Keratinocyte (primary cell): ENCODE results near the gene ACTN3. TPM values are rescaled to one million over a fixed set of nuclear protein-coding genes. Genes with fewer than 3 reads are reported as not detected.
"Not testable (repeated sequence)": the region's sequence is repeated elsewhere in the genome, so short reads cannot be mapped to it uniquely, and the experiment has no call there.

ENCODE experiments used
- DNase-seq: peaks from one replicate; pipeline ENCODE4 v3.0.0-alpha.2; 2011; ENCODE audit warnings: low read depth, missing footprints, low spot score
- FAIRE-seq: peaks from 2 replicates; lab custom pipeline; 2011; peaks lifted over from hg19 to GRCh38; lab: Jason Lieb, UNC
- H2AFZ ChIP-seq: 2 replicates; pipeline ENCODE4 v1.6.0; 2012; ENCODE audit warnings: low read length, control low read depth, inconsistent platforms; ENCODE audit not compliant: control insufficient read depth
- H3K27ac ChIP-seq: 2 replicates; pipeline ENCODE4 v1.5.1; 2011; ENCODE audit warnings: low read length; ENCODE audit not compliant: control insufficient read depth, insufficient read depth
- H3K27me3 ChIP-seq: 3 replicates; pipeline ENCODE4 v1.6.0; 2011; ENCODE audit warnings: low read length; ENCODE audit not compliant: control insufficient read depth, insufficient read depth; ENCODE audit errors: extremely low read depth
- H3K36me3 ChIP-seq, 2 experiments: 2 replicates in 1 of 2; 3 replicates in 1 of 2; pipeline ENCODE4 v1.5.1; 2011; ENCODE audit warnings: low read length in 2 of 2, mild to moderate bottlenecking in 1 of 2; ENCODE audit not compliant: control insufficient read depth in 2 of 2, insufficient read depth in 2 of 2; ENCODE audit errors: extremely low read depth in 1 of 2
- H3K4me1 ChIP-seq: 3 replicates; pipeline ENCODE4 v1.5.1; 2011; ENCODE audit warnings: low read length; ENCODE audit not compliant: control insufficient read depth, insufficient read depth; ENCODE audit errors: extremely low read depth
- H3K4me2 ChIP-seq: 3 replicates; pipeline ENCODE4 v1.6.0; 2011; ENCODE audit warnings: low read depth, low read length; ENCODE audit not compliant: control insufficient read depth, insufficient read depth; ENCODE audit errors: extremely low read depth
- H3K4me3 ChIP-seq, 3 experiments: fragments of 200-600 bp in 1 of 3; sonication (generic) in 1 of 3; 2 replicates in 2 of 3; 3 replicates in 1 of 3; pipeline ENCODE4 v1.5.1; 2011 to 2016; ENCODE audit warnings: low read length in 3 of 3, mild to moderate bottlenecking in 3 of 3, control low read depth in 2 of 3, inconsistent platforms in 1 of 3, low read depth in 1 of 3, mixed read lengths in 1 of 3, mixed run types in 1 of 3, moderate library complexity in 1 of 3; ENCODE audit not compliant: control insufficient read depth in 2 of 3, insufficient read depth in 2 of 3; ENCODE audit errors: extremely low read depth in 1 of 3
- H3K79me2 ChIP-seq: 2 replicates; pipeline ENCODE4 v1.6.0; 2012; ENCODE audit warnings: low read length; ENCODE audit not compliant: control insufficient read depth, insufficient read depth
- H3K9ac ChIP-seq: 3 replicates; pipeline ENCODE4 v1.6.0; 2011; ENCODE audit warnings: low read length; ENCODE audit not compliant: control insufficient read depth, insufficient read depth; ENCODE audit errors: extremely low read depth
- H3K9me1 ChIP-seq: 3 replicates; pipeline ENCODE4 v1.6.0; 2011; ENCODE audit warnings: low read length; ENCODE audit not compliant: control insufficient read depth, insufficient read depth; ENCODE audit errors: extremely low read depth
- H3K9me3 ChIP-seq: 2 replicates; pipeline ENCODE4 v1.5.1; 2012; ENCODE audit warnings: low read depth, low read length; ENCODE audit not compliant: control insufficient read depth
- H4K20me1 ChIP-seq: 3 replicates; pipeline ENCODE4 v1.6.0; 2011; ENCODE audit warnings: low read length; ENCODE audit not compliant: control insufficient read depth, insufficient read depth; ENCODE audit errors: extremely low read depth
- EZH2 ChIP-seq: IDR thresholded peaks from one replicate; pipeline ENCODE4 v1.6.1; 2012; ENCODE audit warnings: inconsistent platforms, mild to moderate bottlenecking, low read length, moderate library complexity
- dilution Hi-C: fragments of 300-500 bp; cut with MboI; formaldehyde crosslinking; loops from one replicate; pipeline ENCODE4 v1.7.0; 2020; ENCODE audit warnings: low sequenced_read_pairs; ENCODE audit not compliant: extremely low pct_ligation_motif_present
- polyA plus RNA-seq, 5 experiments: library from polyadenylated mRNA; depleted of rRNA in 3 of 5; stranded (reverse) in 3 of 5; stranded (forward) in 1 of 5; unstranded in 1 of 5; fragments of >200 nt; gene quantifications; 1 replicate in 1 of 5; 2 replicates in 3 of 5; 3 replicates in 1 of 5; pipeline versions ENCODE4 v1.2.1 to v1.2.3, GENCODE V29; 2011 to 2012; ENCODE audit warnings: missing spikeins in 2 of 5, low read depth in 1 of 5, low replicate concordance in 1 of 5
- TF ChIP-seq, protein P1 (sequence below), 3 experiments: IDR thresholded peaks in 1 of 3; conservative IDR thresholded peaks in 1 of 3; optimal IDR thresholded peaks in 1 of 3; 2 replicates in 2 of 3; 3 replicates in 1 of 3; pipeline versions ENCODE3 to v1.5.1; 2011; ENCODE audit warnings: low read length in 3 of 3, mild to moderate bottlenecking in 3 of 3, moderate library complexity in 2 of 3, control low read depth in 1 of 3, inconsistent platforms in 1 of 3; ENCODE audit not compliant: insufficient read depth in 2 of 3; ENCODE audit errors: extremely low read depth in 1 of 3

Gene ACTN3
- polyA plus RNA-seq, 1 donor (not counting 4 experiments of a cell fraction or from before 2014, with no cell fraction given), result not detected

DNA sequence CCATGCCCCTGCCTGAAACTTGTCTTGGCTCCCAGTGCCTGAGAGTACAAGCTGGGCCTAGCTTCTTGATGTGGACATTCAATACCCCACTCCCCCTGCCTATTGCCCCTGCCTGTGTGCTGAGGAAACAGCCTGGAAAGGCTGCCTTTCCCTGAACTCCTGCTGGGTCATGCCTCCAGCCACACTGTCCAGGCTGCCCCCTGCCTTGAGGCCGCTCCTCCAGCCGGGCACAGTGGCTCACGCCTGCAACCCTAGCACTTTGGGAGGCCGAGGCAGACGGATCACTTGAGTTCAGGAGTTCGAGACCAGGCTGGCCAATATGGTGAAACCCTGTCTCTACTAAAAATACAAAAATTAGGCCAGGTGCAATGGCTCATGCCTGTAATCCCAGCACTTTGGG lies 56.4 kb downstream of the ACTN3 start:
- Histone ChIP-seq H2AFZ (no peak overlapping the region), H3K4me3 (no peak overlapping the region), H3K4me1 (peaks cover 14% of the 10 kb centered on the region), H3K36me3 (peaks cover 11 to 30% of the 10 kb centered on the region in 2 experiments), H3K9me1 (no peaks in the 10 kb centered on the region), H3K79me2 (no peaks in the 10 kb centered on the region), H3K9ac (no peak overlapping the region), H3K9me3 (no peaks in the 10 kb centered on the region), H3K27me3 (no peaks in the 10 kb centered on the region), H4K20me1 (no peaks in the 10 kb centered on the region), H3K4me2 (no peak overlapping the region), H3K27ac (no peak overlapping the region)
- DNase-seq, result no peak
- no peak for FAIRE-seq
- TF ChIP-seq, protein P1, sequence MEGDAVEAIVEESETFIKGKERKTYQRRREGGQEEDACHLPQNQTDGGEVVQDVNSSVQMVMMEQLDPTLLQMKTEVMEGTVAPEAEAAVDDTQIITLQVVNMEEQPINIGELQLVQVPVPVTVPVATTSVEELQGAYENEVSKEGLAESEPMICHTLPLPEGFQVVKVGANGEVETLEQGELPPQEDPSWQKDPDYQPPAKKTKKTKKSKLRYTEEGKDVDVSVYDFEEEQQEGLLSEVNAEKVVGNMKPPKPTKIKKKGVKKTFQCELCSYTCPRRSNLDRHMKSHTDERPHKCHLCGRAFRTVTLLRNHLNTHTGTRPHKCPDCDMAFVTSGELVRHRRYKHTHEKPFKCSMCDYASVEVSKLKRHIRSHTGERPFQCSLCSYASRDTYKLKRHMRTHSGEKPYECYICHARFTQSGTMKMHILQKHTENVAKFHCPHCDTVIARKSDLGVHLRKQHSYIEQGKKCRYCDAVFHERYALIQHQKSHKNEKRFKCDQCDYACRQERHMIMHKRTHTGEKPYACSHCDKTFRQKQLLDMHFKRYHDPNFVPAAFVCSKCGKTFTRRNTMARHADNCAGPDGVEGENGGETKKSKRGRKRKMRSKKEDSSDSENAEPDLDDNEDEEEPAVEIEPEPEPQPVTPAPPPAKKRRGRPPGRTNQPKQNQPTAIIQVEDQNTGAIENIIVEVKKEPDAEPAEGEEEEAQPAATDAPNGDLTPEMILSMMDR (optimal IDR thresholded peaks at IDR 0.05 in 1 of 3, IDR thresholded peaks at IDR 0.05 in 1 of 3, conservative IDR thresholded peaks at IDR 0.05 in 1 of 3; ENCODE audit: extremely low read depth in 1 of 3, insufficient read depth in 2 of 3, low read length in 3 of 3), result no peak
- TF ChIP-seq EZH2, result no peak
- dilution Hi-C loops, result no loop called here

DNA sequence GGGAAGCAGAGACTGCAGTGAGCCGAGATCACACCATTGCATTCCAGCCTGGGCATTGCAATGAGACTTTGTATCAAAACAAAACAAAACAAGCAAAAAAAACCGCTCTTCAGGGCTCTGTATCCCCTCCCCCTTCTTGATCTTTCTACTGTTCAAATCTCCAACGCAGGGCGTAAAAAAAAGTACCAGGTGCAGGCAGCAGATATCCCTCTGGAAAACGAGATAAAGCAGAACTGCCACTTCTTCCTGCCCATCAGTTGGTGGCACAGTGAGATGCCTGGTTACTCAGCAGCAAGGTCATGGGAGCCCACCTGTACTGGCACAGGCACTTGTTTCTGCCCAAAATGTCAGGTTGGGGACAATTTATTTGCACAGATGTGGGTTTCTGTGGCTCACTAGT lies 57.5 kb downstream of the ACTN3 start:
- TF ChIP-seq, protein P1 (optimal IDR thresholded peaks at IDR 0.05 in 1 of 3, IDR thresholded peaks at IDR 0.05 in 1 of 3, conservative IDR thresholded peaks at IDR 0.05 in 1 of 3; ENCODE audit: extremely low read depth in 1 of 3, insufficient read depth in 2 of 3, low read length in 3 of 3), result no peak
- TF ChIP-seq EZH2, result no peak
- Histone ChIP-seq H4K20me1 (no peaks in the 10 kb centered on the region), H3K4me2 (no peak overlapping the region), H3K9me1 (no peaks in the 10 kb centered on the region), H3K4me1 (peaks cover 14% of the 10 kb centered on the region), H3K79me2 (no peaks in the 10 kb centered on the region), H3K27ac (no peak overlapping the region), H3K9ac (no peak overlapping the region), H2AFZ (no peak overlapping the region), H3K9me3 (no peaks in the 10 kb centered on the region), H3K4me3 (no peak overlapping the region), H3K36me3 (peaks cover 11 to 30% of the 10 kb centered on the region in 2 experiments), H3K27me3 (no peaks in the 10 kb centered on the region)
- FAIRE-seq (no peak), DNase-seq (no peak)
- dilution Hi-C loops, result no loop called here

DNA sequence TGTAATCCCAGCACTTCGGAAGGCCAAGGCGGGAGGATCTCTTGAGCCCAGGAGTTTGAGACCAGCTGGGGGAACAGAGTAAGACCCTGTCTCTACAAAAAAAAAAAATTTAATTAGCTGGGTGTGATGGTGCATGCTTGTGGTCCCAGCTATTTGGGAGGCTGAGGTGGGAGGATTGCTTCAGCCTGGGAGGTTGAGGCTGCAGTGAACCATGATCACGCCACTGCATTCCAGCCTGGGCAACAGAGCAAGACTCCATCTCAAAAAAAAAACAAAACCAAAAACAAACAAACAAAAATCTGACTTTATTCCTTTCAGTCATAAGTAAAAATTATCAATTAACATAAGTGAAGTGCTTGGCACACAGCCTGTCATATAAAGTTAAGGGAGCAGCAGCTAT lies 59.9 kb downstream of the ACTN3 start:
- H3K4me2 ChIP-seq, H3K9me3 ChIP-seq, H3K27me3 ChIP-seq, H2AFZ ChIP-seq, DNase-seq, H3K9ac ChIP-seq, H4K20me1 ChIP-seq, H3K79me2 ChIP-seq, H3K4me3 ChIP-seq, dilution Hi-C loops, H3K9me1 ChIP-seq, FAIRE-seq: not testable (repeated sequence)
- peaks cover 10 to 17% of the 10 kb centered on the region in 2 experiments for H3K36me3 ChIP-seq
- peak overlapping the region; percentile 70 for H3K27ac ChIP-seq
- peaks cover 14% of the 10 kb centered on the region for H3K4me1 ChIP-seq
